ENCODE results near the gene CPVL.

The CPVL gene

DNA sequence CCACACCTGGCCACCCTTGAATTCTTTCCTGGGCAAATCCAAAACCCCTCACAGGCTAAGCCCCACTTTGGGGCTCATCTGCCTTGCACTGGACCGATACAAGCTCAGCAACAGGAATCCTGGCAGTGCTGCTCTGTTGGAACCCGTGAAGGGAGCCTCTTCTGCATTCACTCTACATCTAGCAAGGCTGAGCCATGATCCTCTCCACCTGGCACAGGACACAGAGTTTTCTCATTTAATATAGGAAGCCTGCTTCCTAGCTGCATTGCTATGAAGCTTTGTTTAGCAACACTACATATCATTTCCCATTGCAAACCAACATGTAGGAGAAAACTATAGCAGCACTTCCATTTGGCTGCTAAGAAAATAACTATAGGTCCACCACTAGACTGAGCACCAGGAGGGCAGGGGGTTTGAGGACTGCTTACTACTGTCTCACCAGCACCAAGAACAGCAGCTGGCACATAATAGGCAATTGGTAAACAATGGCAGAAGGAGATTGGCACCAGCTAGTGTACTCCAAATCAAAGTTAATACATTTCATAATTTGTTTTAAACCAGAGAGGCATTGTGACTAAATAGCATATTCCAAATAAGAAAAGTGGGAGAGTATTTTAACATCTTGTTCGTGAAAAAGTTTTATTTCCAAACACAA lies 56.1 kb downstream of the CPVL start:
- no peak for DNase-seq

GRCh38 chr7:29087840-29088170 lies 58.5 kb downstream of the CPVL start:
- DNase-seq = no peak

GRCh38 chr7:29086545-29086944 lies 59.8 kb downstream of the CPVL start:
- DNase-seq = no peak

GRCh38 chr7:29084832-29085231 lies 61.5 kb downstream of the CPVL start:
- no peak for DNase-seq

DNA sequence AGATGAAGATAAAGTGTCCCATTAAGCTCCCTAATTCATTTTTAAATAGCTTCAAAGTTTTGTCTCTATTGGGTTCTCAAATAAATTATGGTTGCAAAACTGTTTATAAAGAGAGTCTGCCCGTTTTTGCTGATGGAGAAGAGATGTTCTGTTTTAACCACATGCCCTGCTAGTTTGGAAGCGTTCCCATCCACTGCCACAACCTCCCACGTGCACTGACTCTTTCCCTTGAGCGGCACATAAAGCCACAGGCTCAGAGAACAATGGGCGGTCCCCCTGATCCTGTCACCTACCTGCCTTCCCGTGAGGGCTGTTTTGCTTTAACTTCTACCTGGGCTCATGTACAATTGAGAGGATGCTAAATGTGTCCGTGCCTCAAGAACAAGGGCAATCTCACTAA lies 65.5 kb downstream of the CPVL start:
- DNase-seq = no peak

GRCh38 chr7:29078311-29079260 lies 67.8 kb downstream of the CPVL start:
- DNase-seq = no peak

GRCh38 chr7:29077854-29078253 lies 68.5 kb downstream of the CPVL start:
- DNase-seq = no peak

- DNase-seq = no peak
Observed at GRCh38 chr7:29077176-29077575, 69.2 kb downstream of the CPVL start.

- DNase-seq = no peak
Observed at GRCh38 chr7:29076631-29077030, 69.7 kb downstream of the CPVL start.

- no peak for DNase-seq
Observed at GRCh38 chr7:29075606-29076005, 70.7 kb downstream of the CPVL start.

DNA sequence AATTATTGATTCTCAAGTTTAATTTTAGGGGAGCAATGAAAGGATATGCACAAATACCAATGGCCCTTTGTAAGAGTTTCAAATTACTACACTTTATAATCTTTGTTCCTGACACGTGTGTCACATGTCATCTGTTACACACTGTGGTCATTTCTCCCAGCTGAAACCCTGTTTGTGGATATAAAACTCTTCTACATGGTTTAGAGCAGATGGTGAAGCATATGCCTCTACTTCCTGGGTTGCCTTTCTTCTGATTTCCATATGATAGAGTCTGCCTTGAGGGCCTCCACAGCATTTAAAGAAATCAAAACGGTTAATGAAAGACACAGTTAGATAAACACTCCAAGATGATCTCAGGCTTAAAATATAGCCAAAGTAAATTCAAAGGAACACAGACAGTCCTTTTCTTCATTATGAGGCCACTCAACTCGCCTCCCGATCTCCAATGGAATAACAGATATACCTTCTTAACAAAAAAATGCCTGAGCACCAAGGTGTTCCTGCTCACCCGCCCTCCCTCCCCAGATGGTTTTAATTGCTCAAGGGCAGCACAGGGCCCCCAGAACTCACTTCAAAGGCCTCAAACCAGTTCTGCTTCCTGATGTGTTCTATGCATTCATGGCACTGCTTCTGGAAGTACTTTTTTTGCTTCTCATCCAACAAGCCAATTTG lies 75.0 kb downstream of the CPVL start:
- no peak for DNase-seq

- no peak for DNase-seq
Observed at GRCh38 chr7:29066641-29067040, 79.7 kb downstream of the CPVL start.

- no peak for DNase-seq
Observed at GRCh38 chr7:29065181-29065857, 81.0 kb downstream of the CPVL start.

- DNase-seq = no peak
Observed at GRCh38 chr7:29063872-29064271, 82.5 kb downstream of the CPVL start.

DNA sequence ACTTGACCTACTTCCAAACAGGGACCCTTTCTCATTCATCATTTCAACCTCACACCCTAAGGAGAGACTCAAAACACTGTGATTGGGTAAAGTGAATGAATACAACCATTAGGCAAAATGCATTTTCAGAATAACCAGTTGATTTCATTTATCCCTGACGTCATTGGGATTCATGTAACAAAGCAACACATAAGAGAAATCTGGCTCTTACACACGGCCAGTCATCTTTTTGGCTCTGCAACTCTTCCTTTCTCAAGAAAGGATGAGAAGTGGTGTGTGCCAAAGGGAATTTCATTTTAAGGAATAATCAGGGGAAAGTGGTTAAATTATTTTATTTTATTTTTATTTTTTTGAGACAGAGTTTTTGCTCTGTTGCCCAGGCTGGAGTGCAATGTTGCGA lies 83.1 kb downstream of the CPVL start:
- DNase-seq = no peak

- no peak for DNase-seq
Observed at GRCh38 chr7:29053105-29053872, 93.0 kb downstream of the CPVL start.

DNA sequence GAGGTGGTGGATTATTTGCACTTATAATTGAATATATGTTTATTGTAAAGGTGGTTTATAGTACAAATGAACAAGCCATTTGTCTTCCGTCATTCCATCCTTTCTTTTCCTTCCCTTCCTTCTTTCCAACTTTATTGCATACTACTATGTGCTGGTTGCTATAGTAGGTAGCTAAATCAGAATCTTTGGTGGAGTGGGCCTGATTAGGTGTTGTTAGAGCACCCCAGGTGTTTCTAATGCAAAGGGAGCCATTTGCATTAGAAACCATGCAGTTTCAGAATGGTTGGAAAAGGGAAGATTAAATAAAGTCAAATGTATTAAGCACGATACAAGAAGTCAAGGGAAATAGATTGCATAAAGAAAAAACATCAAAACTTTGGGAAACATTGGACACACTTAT lies 99.4 kb downstream of the CPVL start:
- DNase-seq = no peak

DNA sequence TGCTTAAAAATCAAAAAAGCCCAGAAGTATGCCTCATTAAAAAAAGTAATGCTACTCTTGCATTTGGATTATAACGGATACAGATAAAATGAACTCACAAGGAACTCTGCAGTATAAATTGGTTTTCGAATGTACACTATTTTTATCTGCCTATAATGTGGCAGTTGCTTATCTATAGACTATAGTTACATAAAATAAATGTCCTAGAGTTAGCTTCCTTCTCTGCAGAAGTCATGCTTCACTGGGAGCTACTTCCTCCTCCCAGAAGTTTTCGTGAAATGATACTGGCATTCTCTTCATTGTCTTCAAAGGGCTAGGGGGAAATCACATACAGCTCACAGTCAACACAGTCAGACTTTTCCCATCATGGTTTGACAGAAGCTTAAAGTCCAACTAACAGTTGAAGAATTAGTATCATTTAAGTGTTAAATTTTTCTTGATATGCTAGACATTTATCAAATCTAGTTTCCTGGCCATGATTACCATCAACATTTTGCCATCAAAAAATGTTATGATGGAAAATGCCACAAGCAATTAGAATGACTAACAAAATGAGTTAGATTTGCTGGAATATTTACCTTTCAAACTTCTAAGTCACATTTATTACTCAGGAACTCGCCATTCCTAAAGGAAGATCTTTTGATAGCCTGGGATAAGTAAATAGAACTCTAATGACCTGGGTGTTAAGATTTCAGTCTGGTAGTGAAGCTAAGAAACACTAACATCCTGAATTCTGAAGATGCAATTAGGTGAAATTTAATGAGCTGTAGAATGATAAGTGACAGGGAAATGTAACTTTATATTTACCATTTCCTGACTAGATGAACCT lies 100.9 kb downstream of the CPVL start:
- no peak for DNase-seq

DNA sequence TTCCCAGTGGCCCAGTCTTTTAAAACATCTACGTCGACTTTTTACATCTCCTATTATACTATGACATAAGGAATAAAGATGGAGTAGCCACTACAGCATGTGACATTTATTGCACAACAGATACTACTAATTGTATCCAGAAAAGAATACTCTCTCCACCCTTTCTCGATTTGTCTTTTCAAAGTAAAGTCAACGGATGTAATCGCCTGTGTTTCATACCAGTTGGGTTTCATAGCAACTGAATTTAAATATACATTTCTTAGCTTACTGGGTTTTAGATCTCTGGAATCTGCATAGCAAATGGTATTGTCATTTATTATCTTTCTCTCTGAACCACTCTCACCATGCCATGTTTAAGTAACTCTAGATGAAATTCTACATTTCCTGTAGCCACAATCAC lies 101.8 kb downstream of the CPVL start:
- no peak for DNase-seq

GRCh38 chr7:29043576-29043975 lies 102.8 kb downstream of the CPVL start:
- DNase-seq = no peak

DNA sequence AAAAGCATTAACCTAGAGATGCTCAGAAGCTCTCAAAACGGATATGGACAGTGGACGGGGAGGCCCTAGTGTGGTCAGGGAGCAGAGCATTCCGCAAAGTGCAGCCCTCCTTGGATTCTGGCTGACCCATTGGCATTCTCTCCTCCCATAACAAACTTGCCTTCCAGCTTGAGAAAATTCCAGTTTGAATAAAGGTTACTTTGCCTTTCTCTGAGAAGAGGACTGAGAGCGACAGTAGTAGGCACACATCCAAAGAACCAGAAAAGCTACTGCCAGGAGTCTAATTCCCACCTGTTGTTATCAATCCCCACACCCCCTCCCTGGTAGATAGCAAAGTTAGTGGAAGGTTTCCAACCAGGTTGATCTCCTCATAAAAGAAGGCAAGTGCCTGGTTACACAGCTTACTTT lies 103.5 kb downstream of the CPVL start:
- no peak for DNase-seq

DNA sequence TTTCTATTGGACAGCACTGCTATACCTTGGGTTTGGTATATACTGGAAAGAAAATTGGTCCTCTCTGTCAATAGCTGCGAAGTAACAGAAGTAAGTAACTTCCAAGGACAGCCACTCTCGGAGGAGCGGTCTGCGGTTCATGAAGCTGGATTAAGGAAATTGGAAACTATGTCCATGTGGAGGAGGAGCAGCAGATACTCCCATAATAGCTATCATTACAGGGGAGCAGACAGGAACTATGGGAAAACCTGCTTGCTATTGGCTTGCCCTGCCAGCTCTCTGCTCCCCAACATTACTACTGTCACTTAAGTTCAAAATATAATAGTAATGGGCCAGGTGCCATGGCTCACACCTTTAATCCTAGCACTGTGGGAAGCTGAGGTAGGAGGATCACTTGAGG lies 104.3 kb downstream of the CPVL start:
- no peak for DNase-seq
